Stomach (tissue), 4 donors: ENCODE data around the gene KANSL1.

ENCODE experiments used
- CTCF ChIP-seq, 7 experiments: fragments of 450-650 bp in 4 of 7; fragments of 200-600 bp in 3 of 7; sonication (generic) in 3 of 7; IDR thresholded peaks; one replicate each; pipeline ENCODE4 v1.5.1; 2016 to 2019; ENCODE audit warnings: antibody characterized with exemption in 7 of 7, control low read depth in 2 of 7, mild to moderate bottlenecking in 1 of 7
- EP300 ChIP-seq: sonication (generic); formaldehyde crosslinking; IDR thresholded peaks from one replicate; pipeline ENCODE4 v1.6.1; 2017; ENCODE audit warnings: antibody characterized with exemption
- POLR2A ChIP-seq, 4 donors: fragments of 450-650 bp; IDR thresholded peaks; one replicate each; pipeline ENCODE4 v1.6.1; 2016; ENCODE audit warnings: antibody characterized with exemption in 4 of 4, control low read depth in 2 of 4, mild to moderate bottlenecking in 1 of 4, moderate library complexity in 1 of 4
- POLR2AphosphoS5 ChIP-seq, 3 donors: sonication (generic); formaldehyde crosslinking; IDR thresholded peaks; one replicate each; pipeline ENCODE4 v1.6.1; 2016; ENCODE audit warnings: antibody characterized with exemption in 3 of 3

- TF ChIP-seq CTCF (IDR thresholded peaks at IDR 0.05) = no peak
- no peak for TF ChIP-seq POLR2A (IDR thresholded peaks at IDR 0.05)
- no peak for TF ChIP-seq POLR2AphosphoS5 (IDR thresholded peaks at IDR 0.05)
- TF ChIP-seq EP300 = no peak
Measured at GRCh38 chr17:46064460-46064859, 128.8 kb downstream of the KANSL1 start.
